Measurements from ENCODE around the gene PCBP3. TPM values are rescaled to one million over a fixed set of nuclear protein-coding genes. Genes with fewer than 3 reads are reported as not detected.

The PCBP3 gene
- total and polyA plus RNA-seq, 2 donors (not counting 3 experiments of a cell fraction or from before 2014, with no cell fraction given), result 0.06 to 1.1 TPM

DNA sequence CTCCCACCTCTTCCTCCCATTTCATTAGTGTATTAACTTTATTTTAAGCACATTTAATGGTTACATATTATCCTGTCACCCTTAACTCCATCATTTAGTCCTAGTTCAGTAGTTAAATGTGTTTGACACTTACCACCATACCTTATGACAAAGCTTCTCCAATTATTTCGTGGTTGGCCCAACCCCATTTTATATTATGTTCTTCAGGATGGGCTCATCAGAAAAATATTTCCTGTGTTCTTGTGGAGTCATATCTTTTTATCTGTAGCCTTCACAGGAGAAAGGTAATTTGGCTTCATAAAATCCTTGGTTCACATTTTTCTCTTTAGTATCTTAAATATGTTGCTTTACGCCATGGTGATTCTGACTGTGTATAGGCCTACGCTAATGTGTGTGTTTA, 195.7 kb downstream of the PCBP3 start:
- no TSS peak for BruUV-seq (replicated peaks)

More for the DNA sequence above, 195.7 kb downstream of the PCBP3 start:
- no peak overlapping the region for H3K4me3 ChIP-seq (replicated peaks in 1 of 3; ENCODE audit: insufficient read depth in 1 of 3, low read depth in 1 of 3, low read length in 3 of 3)
- CTCF ChIA-PET, result interaction anchor here (1.0 kb wide), 1 partner anchor 19 kb away, joined by 3 read pairs; no protein-coding TSS in a partner anchor
- H4K20me1 ChIP-seq (replicated peaks; ENCODE audit: control insufficient read depth, extremely low read depth, insufficient read depth, low read length), result no peaks in the 10 kb centered on the region
- no peak overlapping the region for H2AFZ ChIP-seq (ENCODE audit: low read depth, low read length)
- H3K79me2 ChIP-seq (ENCODE audit: control insufficient read depth, insufficient read depth, low read length), result no peaks in the 10 kb centered on the region
- no peaks in the 10 kb centered on the region for H3K4me1 ChIP-seq (ENCODE audit: control insufficient read depth, extremely low read depth, insufficient read depth, low read length)
- no peaks in the 10 kb centered on the region for H3K27me3 ChIP-seq (ENCODE audit: control insufficient read depth in 2 of 2, insufficient read depth in 2 of 2, low read length in 2 of 2)
- dilution Hi-C loops (cut with MboI; ENCODE audit: extremely low pct_ligation_motif_present, low sequenced_read_pairs), result no loop called here
- no peak for FAIRE-seq
- no peak overlapping the region for H3K9ac ChIP-seq (replicated peaks; ENCODE audit: extremely low read depth, insufficient read depth, low read length)
- intact Hi-C loops (cut with micrococcal nuclease), result no loop called here
- no peak overlapping the region for H3K4me2 ChIP-seq (ENCODE audit: insufficient read depth, low read length)
- no peak overlapping the region for H3K27ac ChIP-seq (ENCODE audit: insufficient read depth, low read depth, low read length)
- H3K9me1 ChIP-seq (replicated peaks; ENCODE audit: control insufficient read depth, extremely low read depth, insufficient read depth, low read length), result no peaks in the 10 kb centered on the region
- POLR2A ChIA-PET, result no interaction called here
- no peak for DNase-seq (ENCODE audit: low read depth, low spot score)
- TF ChIP-seq GATA2 (IDR thresholded peaks at IDR 0.05; ENCODE audit: insufficient read depth, insufficient read length, low read depth, low read length) (no peak), MYC (IDR thresholded peaks at IDR 0.05; ENCODE audit: low read depth, low read length) (no peak), EZH2 (IDR thresholded peaks at IDR 0.05; ENCODE audit: borderline replicate concordance, low read depth, low read length, severe bottlenecking) (no peak), JUN (IDR thresholded peaks at IDR 0.05; ENCODE audit: borderline replicate concordance, insufficient read depth, insufficient read length, low read depth) (no peak), FOS (IDR thresholded peaks at IDR 0.05; ENCODE audit: borderline replicate concordance, insufficient read depth, low read length) (no peak), POLR2AphosphoS5 (IDR thresholded peaks at IDR 0.05; ENCODE audit: insufficient read depth, low read depth, low read length) (no peak), POLR2A (IDR thresholded peaks at IDR 0.05; ENCODE audit: low read depth, low read length) (no peak)
- TF ChIP-seq, protein P1, sequence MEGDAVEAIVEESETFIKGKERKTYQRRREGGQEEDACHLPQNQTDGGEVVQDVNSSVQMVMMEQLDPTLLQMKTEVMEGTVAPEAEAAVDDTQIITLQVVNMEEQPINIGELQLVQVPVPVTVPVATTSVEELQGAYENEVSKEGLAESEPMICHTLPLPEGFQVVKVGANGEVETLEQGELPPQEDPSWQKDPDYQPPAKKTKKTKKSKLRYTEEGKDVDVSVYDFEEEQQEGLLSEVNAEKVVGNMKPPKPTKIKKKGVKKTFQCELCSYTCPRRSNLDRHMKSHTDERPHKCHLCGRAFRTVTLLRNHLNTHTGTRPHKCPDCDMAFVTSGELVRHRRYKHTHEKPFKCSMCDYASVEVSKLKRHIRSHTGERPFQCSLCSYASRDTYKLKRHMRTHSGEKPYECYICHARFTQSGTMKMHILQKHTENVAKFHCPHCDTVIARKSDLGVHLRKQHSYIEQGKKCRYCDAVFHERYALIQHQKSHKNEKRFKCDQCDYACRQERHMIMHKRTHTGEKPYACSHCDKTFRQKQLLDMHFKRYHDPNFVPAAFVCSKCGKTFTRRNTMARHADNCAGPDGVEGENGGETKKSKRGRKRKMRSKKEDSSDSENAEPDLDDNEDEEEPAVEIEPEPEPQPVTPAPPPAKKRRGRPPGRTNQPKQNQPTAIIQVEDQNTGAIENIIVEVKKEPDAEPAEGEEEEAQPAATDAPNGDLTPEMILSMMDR (IDR thresholded peaks at IDR 0.05; ENCODE audit: extremely low read depth in 1 of 2, insufficient read depth in 1 of 2, low read depth in 1 of 2, low read length in 2 of 2), result no peak
- TF ChIP-seq, protein P2, sequence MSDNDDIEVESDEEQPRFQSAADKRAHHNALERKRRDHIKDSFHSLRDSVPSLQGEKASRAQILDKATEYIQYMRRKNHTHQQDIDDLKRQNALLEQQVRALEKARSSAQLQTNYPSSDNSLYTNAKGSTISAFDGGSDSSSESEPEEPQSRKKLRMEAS (IDR thresholded peaks at IDR 0.05; ENCODE audit: insufficient read depth, insufficient read length), result no peak
- no peaks in the 10 kb centered on the region for H3K9me3 ChIP-seq (replicated peaks; ENCODE audit: control insufficient read depth, insufficient read depth, low read length)
- no peaks in the 10 kb centered on the region for H3K36me3 ChIP-seq (ENCODE audit: control insufficient read depth in 2 of 2, extremely low read depth in 1 of 2, insufficient read depth in 2 of 2, low read length in 2 of 2)

Measured in endothelial cell of umbilical vein (primary cell).